H1 (cell line): ENCODE results near the gene IRF9.

Source experiments
- CREB1 ChIP-seq: IDR thresholded peaks from 2 replicates; pipeline ENCODE4 v1.6.1; 2012; ENCODE audit warnings: inconsistent platforms
- CTCF ChIP-seq, 3 experiments: IDR thresholded peaks; 1 replicate in 2 of 3; 2 replicates in 1 of 3; pipeline versions ENCODE4 v1.5.1 to v1.6.1; 2011; ENCODE audit warnings: low read length in 3 of 3, mild to moderate bottlenecking in 3 of 3, inconsistent platforms in 2 of 3, low read depth in 1 of 3, moderate library complexity in 1 of 3; ENCODE audit not compliant: insufficient read depth in 1 of 3; ENCODE audit errors: control extremely low read depth in 1 of 3
- EGR1 ChIP-seq: IDR thresholded peaks from 2 replicates; pipeline ENCODE4 v1.6.1; 2011; ENCODE audit warnings: low read depth, low read length, borderline replicate concordance
- EP300 ChIP-seq, 2 experiments: IDR thresholded peaks; 1 replicate in 1 of 2; 2 replicates in 1 of 2; pipeline ENCODE4 v1.6.1; 2011 to 2012; ENCODE audit warnings: low read depth in 2 of 2, low read length in 2 of 2, mild to moderate bottlenecking in 2 of 2, borderline replicate concordance in 1 of 2, inconsistent platforms in 1 of 2, moderate library complexity in 1 of 2
- EZH2 ChIP-seq: fragments of 200-600 bp; sonication (generic); IDR thresholded peaks from 2 replicates; pipeline ENCODE4 v1.7.1; 2012; ENCODE audit warnings: low read depth, mild to moderate bottlenecking, moderate library complexity, low read length, inconsistent platforms; ENCODE audit not compliant: severe bottlenecking
- GTF2F1 ChIP-seq: IDR thresholded peaks from 2 replicates; pipeline ENCODE4 v1.6.1; 2012; ENCODE audit warnings: low read depth, low read length, improper control_type of control experiment, borderline replicate concordance
- JUN ChIP-seq: IDR thresholded peaks from 2 replicates; pipeline ENCODE4 v1.6.1; 2011; ENCODE audit warnings: low read depth, mild to moderate bottlenecking, improper control_type of control experiment, low read length
- KDM4A ChIP-seq: IDR thresholded peaks from one replicate; pipeline ENCODE4 v1.7.1; 2012; ENCODE audit warnings: low read depth, mild to moderate bottlenecking, moderate library complexity, low read length, inconsistent platforms; ENCODE audit not compliant: severe bottlenecking
- POLR2A ChIP-seq, 2 experiments: IDR thresholded peaks; 1 replicate in 1 of 2; 2 replicates in 1 of 2; pipeline ENCODE4 v1.6.1; 2011; ENCODE audit warnings: low read depth in 2 of 2, low read length in 2 of 2, mild to moderate bottlenecking in 2 of 2; ENCODE audit errors: control extremely low read depth in 1 of 2
- RFX5 ChIP-seq: IDR thresholded peaks from 2 replicates; pipeline ENCODE4 v1.6.1; 2011; ENCODE audit warnings: low read depth, low read length, improper control_type of control experiment, borderline replicate concordance
- RXRA ChIP-seq: IDR thresholded peaks from 2 replicates; pipeline ENCODE4 v1.6.1; 2011; ENCODE audit warnings: low read depth, mild to moderate bottlenecking, low read length, moderate library complexity; ENCODE audit not compliant: insufficient read depth
- SIN3A ChIP-seq, 2 experiments: IDR thresholded peaks in 1 of 2; conservative IDR thresholded peaks in 1 of 2; 2 replicates each; pipeline ENCODE4 v1.6.1; 2011 to 2012; ENCODE audit warnings: low read length in 2 of 2, improper control_type of control experiment in 1 of 2, low read depth in 1 of 2, mild to moderate bottlenecking in 1 of 2
- SP1 ChIP-seq: IDR thresholded peaks from 2 replicates; pipeline ENCODE4 v1.6.1; 2011; ENCODE audit warnings: low read depth, low read length
- SRF ChIP-seq: IDR thresholded peaks from 2 replicates; pipeline ENCODE4 v1.6.1; 2011; ENCODE audit warnings: mild to moderate bottlenecking, low read depth, low read length, moderate library complexity

GRCh38 chr14:24197056-24197450, 36.0 kb downstream of the IRF9 start:
- TF ChIP-seq JUN (no peak), EZH2 (no peak), CTCF (IDR thresholded peaks at IDR 0.05; ENCODE audit: control extremely low read depth in 1 of 3, insufficient read depth in 1 of 3, low read depth in 1 of 3, low read length in 3 of 3) (no peak), CREB1 (no peak), EGR1 (no peak), RFX5 (no peak), SRF (no peak), RXRA (no peak), GTF2F1 (no peak), KDM4A (no peak), EP300 (IDR thresholded peaks at IDR 0.05; ENCODE audit: borderline replicate concordance in 1 of 2, low read depth in 2 of 2, low read length in 2 of 2) (no peak), SIN3A (conservative IDR thresholded peaks at IDR 0.05 in 1 of 2, IDR thresholded peaks at IDR 0.05 in 1 of 2; ENCODE audit: low read depth in 1 of 2, low read length in 2 of 2) (no peak), POLR2A (IDR thresholded peaks at IDR 0.05; ENCODE audit: control extremely low read depth in 1 of 2, low read depth in 2 of 2, low read length in 2 of 2) (no peak), SP1 (no peak)
